OCI-LY1 (cell line): ENCODE results near the gene IRF7.
"Not testable (repeated sequence)": the region's sequence is repeated elsewhere in the genome, so short reads cannot be mapped to it uniquely, and the experiment has no call there.

ENCODE experiments used
- H2AFZ ChIP-seq: fragments of 200-600 bp; sonication (generic), shearing (Covaris generic); 2 replicates; pipeline ENCODE4 v1.6.0; 2014; ENCODE audit warnings: antibody characterized with exemption, mild to moderate bottlenecking, low read length
- H3F3A ChIP-seq: fragments of 200-600 bp; sonication (generic), shearing (Covaris generic); 2 replicates; pipeline ENCODE4 v1.6.0; 2014; ENCODE audit warnings: mild to moderate bottlenecking, antibody characterized with exemption, low read length, moderate library complexity; ENCODE audit not compliant: insufficient read depth
- H3K27ac ChIP-seq: fragments of 200-600 bp; sonication (generic); 2 replicates; pipeline ENCODE4 v1.5.1; 2014; ENCODE audit warnings: low read length, mixed run types, mild to moderate bottlenecking, low read depth; ENCODE audit not compliant: poor library complexity, severe bottlenecking
- H3K27me3 ChIP-seq: fragments of 200-600 bp; sonication (generic); 2 replicates; pipeline ENCODE4 v1.6.0; 2014; ENCODE audit warnings: antibody characterized with exemption, mild to moderate bottlenecking, low read length, moderate library complexity; ENCODE audit not compliant: insufficient read depth
- H3K36me3 ChIP-seq: fragments of 200-600 bp; sonication (generic); 2 replicates; pipeline ENCODE4 v1.6.1; 2014; ENCODE audit warnings: mild to moderate bottlenecking, antibody characterized with exemption, low read length, moderate library complexity, mixed read lengths; ENCODE audit not compliant: insufficient read depth
- H3K4me1 ChIP-seq: fragments of 200-600 bp; sonication (generic); 2 replicates; pipeline ENCODE4 v1.5.1; 2014; ENCODE audit warnings: mild to moderate bottlenecking, low read length, moderate library complexity; ENCODE audit not compliant: insufficient read depth, severe bottlenecking
- H3K4me2 ChIP-seq: fragments of 200-600 bp; sonication (generic), shearing (Covaris generic); 2 replicates; pipeline ENCODE4 v1.6.1; 2014; ENCODE audit warnings: low read length
- H3K4me3 ChIP-seq: fragments of 200-600 bp; sonication (generic); 2 replicates; pipeline ENCODE4 v1.5.1; 2014; ENCODE audit warnings: low read length, low read depth, mild to moderate bottlenecking, mixed read lengths; ENCODE audit not compliant: poor library complexity, severe bottlenecking
- H3K79me2 ChIP-seq: fragments of 200-600 bp; shearing (Covaris generic); 2 replicates; pipeline ENCODE4 v1.6.1; 2016; ENCODE audit warnings: mixed run types, low read length, mixed read lengths; ENCODE audit not compliant: insufficient read depth
- H3K9ac ChIP-seq: fragments of 200-600 bp; sonication (generic), shearing (Covaris generic); 2 replicates; pipeline ENCODE4 v1.6.1; 2014; ENCODE audit warnings: mild to moderate bottlenecking, low read length, mixed read lengths
- H3K9me2 ChIP-seq: fragments of 200-600 bp; sonication (generic), shearing (Covaris generic); 2 replicates; pipeline ENCODE4 v1.6.1; 2014; ENCODE audit warnings: low read depth, mild to moderate bottlenecking, low read length, mixed read lengths
- H3K9me3 ChIP-seq: fragments of 200-600 bp; shearing (Covaris generic); 2 replicates; pipeline ENCODE4 v1.6.1; 2014; ENCODE audit warnings: low read length, mixed read lengths
- H4K20me1 ChIP-seq: fragments of 200-600 bp; sonication (generic), shearing (Covaris generic); 2 replicates; pipeline ENCODE4 v1.6.0; 2016; ENCODE audit warnings: mild to moderate bottlenecking, low read length; ENCODE audit not compliant: insufficient read depth
- CTCF ChIP-seq: fragments of 200-600 bp; sonication (generic), shearing (Covaris generic); IDR thresholded peaks from 2 replicates; pipeline ENCODE4 v1.5.1; 2017; ENCODE audit warnings: mild to moderate bottlenecking, antibody characterized with exemption, low read length, moderate library complexity, mixed read lengths
- EZH2 ChIP-seq: fragments of 200-600 bp; sonication (generic), shearing (Covaris generic); IDR thresholded peaks from 2 replicates; pipeline ENCODE4 v1.8.0; 2017; ENCODE audit warnings: borderline replicate concordance, mixed run types, mild to moderate bottlenecking, antibody characterized with exemption, low read length, moderate library complexity, mixed read lengths

IRF7 gene

GRCh38 chr11:650482-650881 lies 34.7 kb upstream of the IRF7 start:
- no peaks in the 10 kb centered on the region for H3K79me2 ChIP-seq
- no peak overlapping the region for H2AFZ ChIP-seq
- H3K9me3 ChIP-seq, result no peaks in the 10 kb centered on the region
- no peak overlapping the region for H3K4me2 ChIP-seq
- H3K4me3 ChIP-seq, result no peak overlapping the region
- H3K27me3 ChIP-seq, result no peaks in the 10 kb centered on the region
- TF ChIP-seq CTCF (no peak), EZH2 (no peak)
- H4K20me1 ChIP-seq, result no peaks in the 10 kb centered on the region
- H3K9me2 ChIP-seq, result no peaks in the 10 kb centered on the region
- H3K9ac ChIP-seq, result no peak overlapping the region
- no peaks in the 10 kb centered on the region for H3F3A ChIP-seq
- H3K4me1 ChIP-seq, result peaks cover 15% of the 10 kb centered on the region
- H3K36me3 ChIP-seq, result peaks cover 19% of the 10 kb centered on the region
- H3K27ac ChIP-seq, result no peak overlapping the region

- not testable (repeated sequence) for H2AFZ ChIP-seq, H3K27ac ChIP-seq, H3K27me3 ChIP-seq, H3K9me3 ChIP-seq, H3K79me2 ChIP-seq, H3K9ac ChIP-seq, H4K20me1 ChIP-seq, H3K4me3 ChIP-seq, H3K9me2 ChIP-seq, H3F3A ChIP-seq, H3K4me2 ChIP-seq
- Histone ChIP-seq H3K4me1 (peaks cover 18% of the 10 kb centered on the region), H3K36me3 (peaks cover 16% of the 10 kb centered on the region)
Observed at GRCh38 chr11:647672-648158, 32.0 kb upstream of the IRF7 start.

- H4K20me1 ChIP-seq, result no peaks in the 10 kb centered on the region
- peak overlapping the region; percentile 47 for H3K27ac ChIP-seq
- TF ChIP-seq EZH2 (no peak), CTCF (no peak)
- no peaks in the 10 kb centered on the region for H3K27me3 ChIP-seq
- no peak overlapping the region for H3K4me3 ChIP-seq
- H3K79me2 ChIP-seq, result no peaks in the 10 kb centered on the region
- no peak overlapping the region for H2AFZ ChIP-seq
- H3K9me3 ChIP-seq, result no peaks in the 10 kb centered on the region
- H3F3A ChIP-seq, result no peaks in the 10 kb centered on the region
- H3K4me2 ChIP-seq, result no peak overlapping the region
- H3K9me2 ChIP-seq, result no peaks in the 10 kb centered on the region
- no peak overlapping the region for H3K9ac ChIP-seq
- H3K4me1 ChIP-seq, result peaks cover 18% of the 10 kb centered on the region
- H3K36me3 ChIP-seq, result peaks cover 16% of the 10 kb centered on the region
Observed at GRCh38 chr11:646214-646613, 30.5 kb upstream of the IRF7 start.

GRCh38 chr11:645536-645935 lies 29.8 kb upstream of the IRF7 start:
- no peaks in the 10 kb centered on the region for H3K9me2 ChIP-seq
- peaks cover 18% of the 10 kb centered on the region for H3K4me1 ChIP-seq
- H3K4me3 ChIP-seq, result no peak overlapping the region
- no peaks in the 10 kb centered on the region for H3F3A ChIP-seq
- no peaks in the 10 kb centered on the region for H4K20me1 ChIP-seq
- no peaks in the 10 kb centered on the region for H3K9me3 ChIP-seq
- no peak overlapping the region for H3K4me2 ChIP-seq
- H2AFZ ChIP-seq, result no peak overlapping the region
- no peaks in the 10 kb centered on the region for H3K27me3 ChIP-seq
- H3K79me2 ChIP-seq, result no peaks in the 10 kb centered on the region
- H3K36me3 ChIP-seq, result peaks cover 12% of the 10 kb centered on the region
- no peak overlapping the region for H3K9ac ChIP-seq
- peak overlapping the region; percentile 47 for H3K27ac ChIP-seq
- no peak for TF ChIP-seq CTCF
- no peak for TF ChIP-seq EZH2
